Stimulated activated CD8-positive, alpha-beta memory T cell treated with anti-CD3 and anti-CD28 coated beads, Interleukin-15, amount 100 ng/mL, for 48 hours (primary cell): Measurements from ENCODE around the gene RHBDD3.
"Not testable (repeated sequence)": the region's sequence is repeated elsewhere in the genome, so short reads cannot be mapped to it uniquely, and the experiment has no call there.

ENCODE experiments used
- DNase-seq, 2 donors: peaks; one replicate each; pipeline ENCODE4 v3.0.0-alpha.2; 2020; ENCODE audit warnings: low read depth in 2 of 2

The RHBDD3 gene

DNA sequence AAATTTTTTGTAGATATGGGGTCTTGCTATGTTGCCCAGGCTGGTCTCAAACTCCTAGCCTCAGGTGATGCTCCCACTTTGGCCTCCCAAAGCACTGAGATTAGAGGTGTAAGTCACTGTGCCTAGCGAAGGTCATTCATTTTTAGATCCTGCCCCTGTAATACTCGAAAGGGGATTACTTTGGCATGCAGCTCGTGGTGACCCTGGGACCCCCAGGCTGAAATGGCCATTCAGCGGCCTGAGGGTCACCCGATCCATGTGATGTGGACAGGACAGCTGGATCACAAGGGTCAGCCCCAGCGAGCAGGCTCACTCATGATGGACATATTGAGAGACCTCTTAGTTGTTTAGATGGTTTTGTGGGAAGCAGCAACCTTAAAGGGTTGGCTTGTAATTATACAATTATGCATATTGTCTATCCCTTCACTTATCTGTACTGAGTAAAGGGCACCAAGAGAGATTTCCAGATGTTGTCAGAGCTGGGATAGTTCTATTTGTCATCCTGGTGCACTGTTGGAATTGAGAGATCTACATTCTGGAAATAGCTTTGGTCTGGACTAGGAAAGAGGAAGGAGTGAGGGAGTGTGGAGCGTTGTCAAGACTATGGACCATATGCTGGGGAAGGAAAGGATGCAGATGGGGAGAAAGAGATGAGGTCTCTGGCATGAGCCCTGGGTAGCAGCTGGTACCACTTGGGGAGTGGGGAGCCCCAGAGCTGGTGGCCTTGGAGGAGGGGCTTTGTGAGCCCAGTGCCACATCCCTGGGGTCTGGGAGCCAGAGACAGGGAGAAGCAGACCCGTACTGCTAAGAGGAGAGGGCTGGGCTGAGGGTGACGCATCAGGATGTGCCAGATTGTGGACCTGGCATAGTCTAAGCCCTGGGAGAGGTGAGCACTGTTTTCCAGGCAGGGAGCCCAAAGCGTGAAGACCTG, 15.5 kb downstream of the RHBDD3 start:
- DNase-seq, result no peak

DNA sequence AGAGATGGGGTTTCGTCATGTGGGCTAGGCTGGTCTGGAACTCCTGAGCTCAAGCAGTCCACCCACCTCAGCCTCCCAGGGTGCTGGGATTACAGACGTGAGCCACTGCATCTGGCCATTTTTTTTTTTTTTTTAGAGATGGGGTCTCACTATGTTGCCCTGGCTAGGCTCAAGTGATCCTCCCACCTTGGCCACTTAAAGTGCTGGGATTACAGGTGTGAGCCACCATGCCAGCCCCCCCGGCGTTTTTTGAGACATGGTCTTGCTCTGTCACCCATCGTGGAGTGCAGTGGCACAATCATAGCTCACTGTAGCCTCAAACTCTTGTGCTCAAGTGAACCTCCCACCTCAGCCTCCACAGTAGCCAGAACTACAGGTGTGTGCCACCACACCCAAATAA, 16.5 kb downstream of the RHBDD3 start:
- DNase-seq, result no peak

DNA sequence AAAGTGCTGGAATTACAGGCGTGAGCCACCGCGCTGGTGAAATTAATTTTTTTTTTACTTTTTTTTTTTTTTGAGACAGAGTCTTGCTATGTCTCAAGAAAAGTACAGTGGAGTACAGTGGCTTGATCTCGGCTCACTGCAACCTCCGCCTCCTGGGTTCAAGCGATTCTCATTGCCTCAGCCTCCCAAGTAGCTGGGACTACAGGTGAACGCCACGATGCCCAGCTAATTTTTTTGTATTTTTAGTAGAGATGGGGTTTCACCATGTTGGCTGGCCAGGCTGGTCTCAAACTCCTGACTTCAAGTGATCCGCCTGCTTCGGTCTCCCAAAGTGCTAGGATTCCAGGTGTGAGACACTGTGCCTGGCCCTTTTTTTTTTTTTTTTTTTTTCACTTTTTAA, 19.9 kb downstream of the RHBDD3 start:
- not testable (repeated sequence) for DNase-seq

DNA sequence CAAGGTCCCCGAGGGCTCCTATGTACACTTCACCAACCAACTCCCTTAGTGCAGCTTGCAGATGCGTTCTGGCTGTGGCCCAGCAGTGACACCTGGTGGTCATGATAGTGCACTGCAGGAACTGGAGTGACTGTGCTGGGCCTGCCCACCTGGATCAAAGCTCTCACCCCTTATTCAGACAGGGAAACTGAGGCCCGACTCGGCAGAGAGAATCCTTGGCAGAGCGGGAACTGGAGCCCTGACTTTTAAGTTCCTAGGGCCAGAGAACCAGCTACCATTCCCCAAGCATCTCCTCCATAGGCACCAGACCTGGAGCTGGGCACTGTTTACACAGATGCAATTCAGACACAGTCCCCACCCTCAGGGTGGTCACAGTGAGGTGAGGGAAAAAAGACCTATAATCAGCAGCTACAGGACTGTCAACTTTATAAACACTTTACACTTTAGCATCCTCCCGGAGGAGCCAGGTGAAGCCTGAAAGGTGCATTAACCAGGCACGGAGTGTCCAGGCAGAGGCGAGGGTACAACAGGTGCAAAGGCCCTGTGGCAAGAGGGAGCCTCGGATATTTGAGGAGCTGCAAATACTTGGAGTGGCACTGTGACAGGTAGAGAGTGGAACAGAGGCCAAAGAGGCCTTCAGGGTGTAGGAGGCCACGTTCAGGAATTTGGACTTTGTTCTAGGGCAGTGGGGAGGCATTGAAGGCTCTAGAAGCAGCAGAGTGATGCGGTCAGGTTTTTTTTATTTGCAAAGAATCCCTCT, 22.0 kb downstream of the RHBDD3 start:
- peak; percentile 37 to 42 for DNase-seq

- DNase-seq, result no peak
Measured at GRCh38 chr22:29244785-29245625, 22.8 kb downstream of the RHBDD3 start.

GRCh38 chr22:29243874-29244446, 23.8 kb downstream of the RHBDD3 start:
- DNase-seq, result no peak

DNA sequence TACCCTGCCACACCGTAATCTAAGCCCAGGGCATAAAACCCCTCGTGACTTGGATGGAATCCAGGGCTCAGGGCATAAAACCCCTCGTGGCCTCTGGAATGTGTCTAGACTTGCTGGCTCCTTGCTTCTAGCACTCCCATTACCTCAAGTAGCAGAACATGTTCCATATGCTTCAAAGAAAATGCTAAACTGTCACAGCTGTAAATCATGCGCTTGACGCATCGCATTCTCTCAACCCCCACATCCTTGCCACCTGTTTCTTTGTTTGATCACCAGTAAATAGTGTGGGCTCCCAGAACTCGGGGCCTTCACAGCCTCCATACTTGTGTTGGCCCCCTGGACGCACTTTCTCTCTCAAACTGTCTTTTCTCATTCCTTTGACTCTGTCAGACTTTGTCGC, 27.3 kb downstream of the RHBDD3 start:
- DNase-seq, result not testable (repeated sequence)

DNA sequence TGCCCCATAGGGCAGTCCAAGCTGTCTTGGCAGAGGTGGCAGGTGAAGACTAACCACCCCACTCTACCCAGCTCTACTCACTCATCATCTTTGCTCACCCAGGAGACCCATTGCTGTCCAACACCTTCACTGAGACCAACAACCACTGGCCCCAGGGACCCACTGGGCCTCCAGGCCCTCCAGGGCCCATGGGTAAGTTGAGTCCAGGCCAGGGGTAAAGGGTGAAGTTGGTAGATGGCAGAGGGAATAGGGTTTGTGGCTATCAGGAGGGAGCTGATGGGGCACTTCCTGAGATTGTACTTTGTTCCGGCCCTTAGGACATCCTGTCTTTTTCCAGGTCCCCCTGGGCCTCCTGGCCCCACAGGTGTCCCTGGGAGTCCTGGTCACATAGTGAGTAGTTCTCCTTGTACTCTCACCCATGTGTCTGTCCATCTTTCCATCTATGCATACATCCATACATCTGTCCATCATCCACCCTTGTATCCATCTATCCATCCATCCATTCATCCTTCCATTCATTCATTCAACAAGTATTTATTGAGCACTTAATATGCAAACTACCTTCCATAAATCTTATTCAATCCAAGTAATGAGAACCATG, 34.4 kb downstream of the RHBDD3 start:
- DNase-seq, result no peak

DNA sequence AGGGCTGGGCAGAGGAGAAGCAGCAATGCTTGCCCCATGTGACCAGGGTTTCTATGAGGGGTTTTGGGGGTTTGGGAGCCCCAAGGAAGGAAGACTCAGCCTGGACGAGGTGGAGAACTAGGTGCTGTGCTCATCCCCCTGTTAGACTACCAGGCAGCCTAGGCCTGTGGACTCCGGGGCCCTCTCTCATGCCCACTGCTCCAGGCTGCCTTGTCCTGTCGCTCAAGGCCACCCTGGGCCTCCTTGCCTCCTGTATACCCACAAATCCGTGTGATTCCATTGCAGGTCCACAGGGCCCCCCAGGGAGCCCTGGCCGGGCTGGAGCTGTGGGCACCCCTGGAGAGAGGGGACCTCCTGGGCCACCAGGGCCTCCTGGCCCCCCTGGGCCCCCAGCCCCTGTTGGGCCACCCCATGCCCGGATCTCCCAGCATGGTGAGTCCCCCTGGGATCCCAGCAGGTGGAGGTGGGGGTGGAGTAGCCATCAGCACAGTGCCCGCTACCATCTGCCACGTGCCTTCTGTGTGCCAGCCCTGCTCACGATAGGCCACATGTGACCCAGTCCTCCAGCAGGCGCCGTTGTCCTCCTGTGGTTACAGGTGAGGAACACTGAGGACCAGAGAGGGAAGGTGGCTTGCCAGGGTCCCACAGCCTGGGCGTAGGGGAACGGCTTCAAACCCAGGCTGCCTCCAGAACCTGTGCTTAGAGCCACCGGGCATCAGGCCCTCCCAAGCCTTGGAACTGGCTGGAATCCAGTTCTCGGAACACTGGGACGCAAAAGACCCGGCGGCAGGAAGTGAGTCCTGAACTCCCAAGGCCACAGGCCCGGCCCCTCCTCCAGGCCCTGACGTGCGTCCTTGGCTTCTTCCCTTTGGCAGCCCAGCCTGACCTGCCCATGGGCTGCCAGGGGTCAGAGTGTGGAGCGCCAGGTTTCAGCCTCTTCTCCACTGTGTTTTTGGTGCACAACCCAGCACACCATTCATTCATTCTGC, 35.5 kb downstream of the RHBDD3 start:
- no peak for DNase-seq

DNA sequence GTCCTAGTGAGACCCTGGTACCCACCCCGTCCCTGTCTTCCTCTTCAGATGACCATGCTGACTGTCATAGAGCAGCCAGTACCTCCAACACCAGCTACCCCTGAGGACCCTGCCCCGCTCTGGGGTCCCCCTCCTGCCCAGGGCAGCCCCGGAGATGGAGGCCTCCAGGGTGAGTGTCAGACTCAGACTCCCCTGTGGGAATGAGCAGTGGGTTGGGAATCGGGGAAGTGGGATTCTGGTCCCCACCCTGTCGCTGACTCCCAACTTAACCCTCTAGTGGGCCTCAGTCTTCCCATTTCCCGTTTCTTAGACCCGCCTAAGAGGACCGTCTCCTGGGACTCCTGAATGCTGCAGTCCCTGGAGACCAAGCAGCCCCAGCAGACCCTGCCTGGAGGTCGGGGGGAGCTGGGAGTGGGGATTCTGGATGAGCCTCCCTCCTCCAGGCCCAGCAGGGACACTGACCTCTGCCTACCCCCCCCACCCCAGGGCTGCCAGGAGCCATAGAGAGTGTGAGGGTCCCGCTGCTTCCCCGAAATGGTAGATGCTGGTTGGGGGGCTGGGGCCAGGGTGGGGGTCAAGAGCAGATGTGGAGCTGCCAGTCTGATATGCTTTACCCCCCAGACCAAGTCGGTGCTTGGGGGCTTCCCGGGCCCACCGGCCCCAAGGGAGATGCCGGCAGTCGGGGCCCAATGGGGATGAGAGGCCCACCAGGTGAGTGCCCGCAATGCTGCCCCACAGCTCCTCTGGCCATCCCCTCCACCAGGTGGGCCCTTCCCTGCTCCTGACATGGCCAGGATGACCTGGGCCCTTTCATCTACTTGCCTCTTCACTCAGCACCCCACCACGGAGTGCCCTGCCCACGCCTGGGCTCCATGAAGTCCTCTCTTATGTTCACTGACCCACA, 36.6 kb downstream of the RHBDD3 start:
- no peak for DNase-seq

- no peak for DNase-seq
Measured at GRCh38 chr22:29226351-29226981, 41.3 kb downstream of the RHBDD3 start.

DNA sequence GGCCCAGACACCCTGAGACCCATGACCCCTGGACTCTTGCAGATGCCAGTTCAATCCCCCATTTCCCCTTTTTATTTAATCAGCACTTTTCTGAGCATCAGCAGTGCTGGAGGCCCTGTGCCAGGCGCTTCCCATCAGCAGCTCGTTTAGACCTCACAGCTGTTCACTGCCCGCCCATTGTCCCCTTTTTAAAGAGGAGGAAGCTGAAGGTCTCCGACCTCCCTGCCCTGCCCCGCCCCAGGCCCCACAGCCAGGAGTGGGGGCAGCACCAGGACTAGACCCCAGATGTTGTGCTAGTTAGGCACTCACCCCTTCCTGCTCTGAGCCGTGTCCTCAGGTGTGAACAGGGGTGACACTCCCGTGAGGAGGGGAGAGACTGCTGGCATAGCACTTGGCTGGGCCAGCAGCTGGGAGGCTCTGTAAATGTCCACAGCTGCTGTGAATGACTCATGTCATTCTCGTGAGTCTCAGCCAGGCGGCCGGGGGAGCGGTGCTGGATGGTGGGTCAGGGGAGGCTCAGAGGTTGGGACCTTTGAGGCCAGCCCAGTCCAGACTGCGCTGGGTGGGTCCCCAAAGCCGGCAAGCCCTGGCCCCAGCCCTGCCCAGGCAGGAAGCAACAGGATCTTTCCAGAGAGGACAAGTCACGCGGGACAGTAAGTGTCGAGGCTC, 42.2 kb downstream of the RHBDD3 start:
- DNase-seq, result no peak

GRCh38 chr22:29224859-29225410, 42.8 kb downstream of the RHBDD3 start:
- DNase-seq, result no peak

DNA sequence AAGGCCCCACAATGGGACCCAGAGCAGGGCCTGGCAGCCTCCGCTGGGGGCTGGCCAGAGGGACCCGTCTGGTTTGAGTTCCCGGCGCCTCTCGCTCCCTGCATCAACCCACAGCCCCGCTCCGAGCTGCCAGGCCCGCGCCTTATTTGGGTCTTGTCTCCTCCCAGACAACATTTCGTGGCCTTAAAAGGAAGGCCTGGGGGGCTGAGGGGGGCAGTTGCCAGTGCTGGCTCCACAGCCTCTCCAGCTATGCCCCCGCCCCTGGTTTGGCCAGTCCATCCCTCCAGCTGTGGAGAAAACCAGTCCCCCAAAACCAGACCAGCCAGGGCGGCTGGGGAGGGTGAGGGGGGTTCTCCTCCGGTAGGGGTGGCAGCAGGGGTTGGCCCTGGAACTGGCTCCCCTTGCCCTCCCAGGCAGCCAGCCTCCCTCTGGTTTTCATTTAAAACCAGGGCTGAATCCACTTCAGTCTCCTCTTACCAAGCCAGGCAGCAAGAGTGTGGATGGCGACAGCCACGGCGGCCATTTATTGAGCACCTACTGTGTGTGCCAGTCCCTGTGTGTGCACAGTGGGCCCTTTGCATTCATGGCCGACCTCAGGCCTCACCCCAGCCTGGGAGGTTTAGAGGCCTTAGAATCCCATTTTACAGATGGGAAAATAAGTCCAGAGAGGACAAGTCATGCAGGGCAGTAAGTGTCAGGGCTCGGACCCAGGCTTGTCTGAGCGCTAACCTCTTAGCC, 43.5 kb downstream of the RHBDD3 start:
- DNase-seq, result no peak

GRCh38 chr22:29219881-29220670, 47.7 kb downstream of the RHBDD3 start:
- no peak for DNase-seq

- not testable (repeated sequence) for DNase-seq
Measured at GRCh38 chr22:29219409-29219782, 48.4 kb downstream of the RHBDD3 start.
